ENCODE results near the gene ARMC8. TPM values are rescaled to one million over a fixed set of nuclear protein-coding genes. Genes with fewer than 3 reads are reported as not detected.

ARMC8 gene
- total RNA-seq, 1 donor from 2014 or later = 53.2 TPM

DNA sequence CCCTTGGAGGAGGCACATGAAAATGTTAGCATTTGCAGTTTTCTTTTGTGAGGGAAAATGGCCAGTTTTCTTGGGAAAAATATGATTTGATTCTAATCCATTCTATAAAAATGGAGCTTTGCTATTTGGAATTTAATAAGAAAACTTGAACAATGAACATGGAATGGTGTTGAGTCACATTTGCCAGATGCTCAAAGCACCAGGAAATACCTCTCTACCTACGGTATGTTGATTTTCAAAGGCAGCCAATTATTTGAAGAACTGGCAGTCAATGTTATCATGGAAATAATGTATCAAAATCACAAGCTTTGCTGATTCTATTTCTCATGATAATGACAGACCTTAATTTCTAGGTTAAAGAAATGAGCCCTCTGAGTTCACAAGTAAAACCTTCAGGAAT lies 127.7 kb downstream of the ARMC8 start:
- Mint-ChIP-seq H3K9me3 (peaks cover 30% of the 10 kb centered on the region), H3K4me3 (no peak overlapping the region), H3K4me1 (no peaks in the 10 kb centered on the region), H3K27me3 (ENCODE audit: low read depth) (peaks cover 22% of the 10 kb centered on the region), H3K27ac (no peak overlapping the region), H3K36me3 (peaks cover 3% of the 10 kb centered on the region)
- TF ChIP-seq, protein P1, sequence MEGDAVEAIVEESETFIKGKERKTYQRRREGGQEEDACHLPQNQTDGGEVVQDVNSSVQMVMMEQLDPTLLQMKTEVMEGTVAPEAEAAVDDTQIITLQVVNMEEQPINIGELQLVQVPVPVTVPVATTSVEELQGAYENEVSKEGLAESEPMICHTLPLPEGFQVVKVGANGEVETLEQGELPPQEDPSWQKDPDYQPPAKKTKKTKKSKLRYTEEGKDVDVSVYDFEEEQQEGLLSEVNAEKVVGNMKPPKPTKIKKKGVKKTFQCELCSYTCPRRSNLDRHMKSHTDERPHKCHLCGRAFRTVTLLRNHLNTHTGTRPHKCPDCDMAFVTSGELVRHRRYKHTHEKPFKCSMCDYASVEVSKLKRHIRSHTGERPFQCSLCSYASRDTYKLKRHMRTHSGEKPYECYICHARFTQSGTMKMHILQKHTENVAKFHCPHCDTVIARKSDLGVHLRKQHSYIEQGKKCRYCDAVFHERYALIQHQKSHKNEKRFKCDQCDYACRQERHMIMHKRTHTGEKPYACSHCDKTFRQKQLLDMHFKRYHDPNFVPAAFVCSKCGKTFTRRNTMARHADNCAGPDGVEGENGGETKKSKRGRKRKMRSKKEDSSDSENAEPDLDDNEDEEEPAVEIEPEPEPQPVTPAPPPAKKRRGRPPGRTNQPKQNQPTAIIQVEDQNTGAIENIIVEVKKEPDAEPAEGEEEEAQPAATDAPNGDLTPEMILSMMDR (IDR thresholded peaks at IDR 0.05; ENCODE audit: unreplicated experiment) = no peak
- DNase-seq (ENCODE audit: low spot score in 2 of 2, unreplicated experiment in 2 of 2) = no peak

DNA sequence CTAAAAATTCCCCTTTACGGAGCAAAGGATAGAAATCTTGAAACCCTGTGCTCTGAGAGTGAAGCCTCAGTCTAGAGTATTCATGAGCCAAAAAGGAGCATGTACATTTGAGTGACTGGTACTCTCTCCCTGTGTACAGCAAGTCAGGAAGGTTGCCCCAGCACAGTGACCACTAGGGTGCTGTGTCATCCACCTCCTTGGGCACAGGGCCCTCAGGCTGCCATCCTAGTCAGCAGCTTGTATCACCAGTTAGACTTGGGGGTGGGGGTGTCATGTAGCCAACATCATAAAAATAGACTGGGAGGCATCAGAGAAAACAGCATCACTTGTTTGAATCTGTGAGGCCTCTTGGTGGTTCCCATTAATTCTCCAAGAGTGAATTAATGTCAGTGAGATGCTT lies 130.6 kb downstream of the ARMC8 start:
- no peak overlapping the region for H3K27ac Mint-ChIP-seq
- DNase-seq (ENCODE audit: low spot score in 2 of 2, unreplicated experiment in 2 of 2) = no peak
- TF ChIP-seq, protein P1 (IDR thresholded peaks at IDR 0.05; ENCODE audit: unreplicated experiment) = no peak
- H3K4me3 Mint-ChIP-seq = no peak overlapping the region
- peaks cover 1% of the 10 kb centered on the region for H3K9me3 Mint-ChIP-seq
- H3K4me1 Mint-ChIP-seq = no peaks in the 10 kb centered on the region
- no peaks in the 10 kb centered on the region for H3K36me3 Mint-ChIP-seq
- H3K27me3 Mint-ChIP-seq (ENCODE audit: low read depth) = peaks cover 6% of the 10 kb centered on the region

DNA sequence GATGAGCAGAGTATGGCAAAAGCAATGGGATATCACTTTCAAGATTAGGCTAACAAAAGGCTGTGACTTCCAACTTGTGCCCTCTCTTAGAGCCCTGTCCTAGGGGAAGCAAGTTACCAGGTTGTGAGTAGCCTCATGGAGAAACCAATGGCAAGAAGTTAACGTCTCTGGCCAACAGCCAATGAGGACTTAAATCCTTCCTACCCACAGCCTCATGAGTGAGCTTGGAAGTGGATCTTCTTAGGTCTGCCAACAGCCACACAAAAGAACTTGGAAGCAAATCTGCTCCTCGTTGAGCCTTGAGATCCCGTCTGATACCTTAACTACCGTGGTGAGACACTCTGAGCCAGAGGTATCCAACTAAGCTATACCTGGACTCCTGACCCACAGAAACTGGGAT lies 136.9 kb downstream of the ARMC8 start:
- no peak for DNase-seq (ENCODE audit: low spot score in 2 of 2, unreplicated experiment in 2 of 2)
- Mint-ChIP-seq H3K27ac (no peak overlapping the region), H3K4me1 (peaks cover 5% of the 10 kb centered on the region), H3K36me3 (no peaks in the 10 kb centered on the region), H3K9me3 (no peaks in the 10 kb centered on the region), H3K27me3 (ENCODE audit: low read depth) (peaks cover 4% of the 10 kb centered on the region), H3K4me3 (no peak overlapping the region)
- TF ChIP-seq, protein P1 (IDR thresholded peaks at IDR 0.05; ENCODE audit: unreplicated experiment) = no peak

DNA sequence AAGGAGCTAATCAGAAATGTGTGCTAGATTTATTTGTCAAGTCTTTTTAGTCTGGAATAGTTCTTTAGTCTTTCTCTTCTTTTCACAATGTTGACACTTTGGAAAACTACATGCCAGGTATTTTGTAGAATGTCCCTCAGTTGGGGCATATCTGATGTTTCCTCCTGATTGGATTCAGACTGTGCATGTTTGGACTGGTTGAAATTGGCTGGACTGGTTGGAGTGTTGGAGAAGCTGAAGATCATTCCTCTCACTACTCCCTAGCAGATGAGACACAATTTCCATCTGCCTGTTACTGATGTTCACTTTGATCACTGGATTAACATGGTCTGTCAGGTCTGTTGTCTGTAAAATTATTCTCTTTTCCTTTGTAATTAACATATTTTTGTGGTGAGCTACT lies 138.9 kb downstream of the ARMC8 start:
- H3K4me3 Mint-ChIP-seq = no peak overlapping the region
- H3K36me3 Mint-ChIP-seq = no peaks in the 10 kb centered on the region
- no peaks in the 10 kb centered on the region for H3K9me3 Mint-ChIP-seq
- H3K4me1 Mint-ChIP-seq = peaks cover 12% of the 10 kb centered on the region
- no peak overlapping the region for H3K27ac Mint-ChIP-seq
- TF ChIP-seq, protein P1 (IDR thresholded peaks at IDR 0.05; ENCODE audit: unreplicated experiment) = no peak
- no peaks in the 10 kb centered on the region for H3K27me3 Mint-ChIP-seq (ENCODE audit: low read depth)
- no peak for DNase-seq (ENCODE audit: low spot score in 2 of 2, unreplicated experiment in 2 of 2)

DNA sequence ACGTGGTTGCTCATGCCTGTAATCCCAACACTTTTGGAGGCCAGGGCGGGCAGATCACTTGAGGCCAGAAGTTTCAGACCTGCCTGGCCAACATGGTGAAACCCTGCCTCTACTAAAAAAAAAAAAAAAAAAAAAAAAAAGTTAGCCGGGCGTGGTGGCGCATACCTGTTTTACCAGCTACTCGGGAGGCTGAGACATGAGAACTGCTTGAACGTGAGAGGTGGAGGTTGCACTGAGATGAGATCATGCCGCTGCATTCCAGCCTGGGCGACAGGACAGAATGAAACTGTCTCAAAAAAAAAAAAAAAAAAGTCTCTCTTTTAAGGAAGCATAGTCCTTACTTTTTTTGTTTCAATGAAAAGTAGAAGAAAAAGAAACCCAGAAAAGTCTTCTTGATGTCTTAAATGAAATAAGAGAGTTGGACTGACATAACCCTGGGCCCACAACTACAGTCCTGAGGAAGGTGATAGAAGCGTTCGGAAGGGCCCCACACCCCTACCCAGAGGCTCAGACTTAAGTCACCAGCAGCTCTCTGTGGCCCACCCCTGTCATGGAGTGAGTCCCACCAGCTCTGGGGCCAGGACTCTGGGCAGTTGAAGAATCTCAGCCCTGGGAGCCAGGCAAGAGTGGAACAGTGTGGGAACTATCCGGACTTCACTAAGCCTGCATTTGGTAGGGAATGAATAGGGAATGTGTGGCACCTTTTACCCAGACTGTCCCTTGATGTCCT lies 139.9 kb downstream of the ARMC8 start:
- no peak overlapping the region for H3K27ac Mint-ChIP-seq
- no peak for DNase-seq (ENCODE audit: low spot score in 2 of 2, unreplicated experiment in 2 of 2)
- no peaks in the 10 kb centered on the region for H3K9me3 Mint-ChIP-seq
- H3K27me3 Mint-ChIP-seq (ENCODE audit: low read depth) = no peaks in the 10 kb centered on the region
- H3K4me3 Mint-ChIP-seq = no peak overlapping the region
- no peaks in the 10 kb centered on the region for H3K36me3 Mint-ChIP-seq
- peaks cover 12% of the 10 kb centered on the region for H3K4me1 Mint-ChIP-seq
- TF ChIP-seq, protein P1 (IDR thresholded peaks at IDR 0.05; ENCODE audit: unreplicated experiment) = no peak
